Sigmoid colon (tissue), 7 donors: ENCODE results near the gene PRPF40B. TPM values are rescaled to one million over a fixed set of nuclear protein-coding genes. Genes with fewer than 3 reads are reported as not detected.

ENCODE experiments used
- DNase-seq: peaks from one replicate; pipeline ENCODE4 v3.0.0-alpha.2; 2019
- H3K27ac ChIP-seq, 4 donors: fragments of 200-600 bp; sonication (generic); one replicate each; pipeline ENCODE4 v1.5.1; 2016 to 2019; ENCODE audit warnings: mild to moderate bottlenecking in 1 of 4
- H3K27me3 ChIP-seq, 3 donors: fragments of 200-600 bp; sonication (generic); one replicate each; pipeline ENCODE4 v1.5.1; 2019; ENCODE audit warnings: mild to moderate bottlenecking in 1 of 3
- H3K36me3 ChIP-seq, 4 donors: fragments of 200-600 bp; sonication (generic); one replicate each; pipeline ENCODE4 v1.5.1; 2016 to 2019
- H3K4me1 ChIP-seq, 4 donors: fragments of 200-600 bp; sonication (generic); one replicate each; pipeline ENCODE4 v1.5.1; 2017 to 2019
- H3K4me3 ChIP-seq, 4 donors: fragments of 200-600 bp; sonication (generic); one replicate each; pipeline ENCODE4 v1.5.1; 2017 to 2019; ENCODE audit warnings: mild to moderate bottlenecking in 2 of 4, moderate library complexity in 1 of 4
- H3K9me3 ChIP-seq, 4 donors: fragments of 200-600 bp in 3 of 4; sonication (generic) in 3 of 4; one replicate each; pipeline versions ENCODE4 v1.5.1 to v1.6.1; 2013 to 2019
- EP300 ChIP-seq, 4 donors: sonication (generic); formaldehyde crosslinking; IDR thresholded peaks; one replicate each; pipeline ENCODE4 v1.6.1; 2017; ENCODE audit warnings: antibody characterized with exemption in 4 of 4
- POLR2A ChIP-seq, 2 donors: fragments of 450-650 bp; IDR thresholded peaks; one replicate each; pipeline ENCODE4 v1.6.1; 2016; ENCODE audit warnings: antibody characterized with exemption in 2 of 2, mild to moderate bottlenecking in 2 of 2, moderate library complexity in 2 of 2
- POLR2AphosphoS5 ChIP-seq, 4 donors: sonication (generic); formaldehyde crosslinking; IDR thresholded peaks; one replicate each; pipeline ENCODE4 v1.6.1; 2017; ENCODE audit warnings: antibody characterized with exemption in 4 of 4
- WGBS, 2 donors: extraction: QIAGEN DNeasy Blood & Tissue Kit; methylation state at CpG; one replicate each; pipeline ENCODE4 v1.1.7; 2013; 5-methylcytosine and 5-hydroxymethylcytosine counted together
- intact Hi-C: fragments of 100-400 bp; cut with DNase I; formaldehyde crosslinking; loops from one replicate; pipeline ENCODE4 v1.15.1; 2023
- polyA plus RNA-seq, 3 donors: library from polyadenylated mRNA; stranded (reverse); fragments of 200-250 nt; gene quantifications; one replicate each; pipeline ENCODE4 v1.2.3, GENCODE V29; 2013
- total RNA-seq, 4 donors: library from RNA; depleted of rRNA; stranded (reverse); fragments of >200 nt; gene quantifications; one replicate each; pipeline ENCODE4 v1.1.0, GENCODE V29; 2016
- TF ChIP-seq, protein P1 (sequence below), 4 experiments: fragments of 450-650 bp in 3 of 4; fragments of 200-600 bp in 1 of 4; IDR thresholded peaks; one replicate each; pipeline ENCODE4 v1.5.1; 2016 to 2019; ENCODE audit warnings: antibody characterized with exemption in 4 of 4, mild to moderate bottlenecking in 3 of 4, moderate library complexity in 2 of 4
- donor health status: healthy with polysubstance abuse.
- donor health status: Bipolar disorder and iron deficiency.
- donor health status: healthy.

PRPF40B gene
- total RNA-seq, result 10 to 100 TPM; 13.3 to 27.5 (median 21.0) TPM
- 10 to 100 TPM in 1 of 3 donors, 1 to 10 TPM in 2; 1.4 to 11.3 (median 3.6) TPM for polyA plus RNA-seq

DNA sequence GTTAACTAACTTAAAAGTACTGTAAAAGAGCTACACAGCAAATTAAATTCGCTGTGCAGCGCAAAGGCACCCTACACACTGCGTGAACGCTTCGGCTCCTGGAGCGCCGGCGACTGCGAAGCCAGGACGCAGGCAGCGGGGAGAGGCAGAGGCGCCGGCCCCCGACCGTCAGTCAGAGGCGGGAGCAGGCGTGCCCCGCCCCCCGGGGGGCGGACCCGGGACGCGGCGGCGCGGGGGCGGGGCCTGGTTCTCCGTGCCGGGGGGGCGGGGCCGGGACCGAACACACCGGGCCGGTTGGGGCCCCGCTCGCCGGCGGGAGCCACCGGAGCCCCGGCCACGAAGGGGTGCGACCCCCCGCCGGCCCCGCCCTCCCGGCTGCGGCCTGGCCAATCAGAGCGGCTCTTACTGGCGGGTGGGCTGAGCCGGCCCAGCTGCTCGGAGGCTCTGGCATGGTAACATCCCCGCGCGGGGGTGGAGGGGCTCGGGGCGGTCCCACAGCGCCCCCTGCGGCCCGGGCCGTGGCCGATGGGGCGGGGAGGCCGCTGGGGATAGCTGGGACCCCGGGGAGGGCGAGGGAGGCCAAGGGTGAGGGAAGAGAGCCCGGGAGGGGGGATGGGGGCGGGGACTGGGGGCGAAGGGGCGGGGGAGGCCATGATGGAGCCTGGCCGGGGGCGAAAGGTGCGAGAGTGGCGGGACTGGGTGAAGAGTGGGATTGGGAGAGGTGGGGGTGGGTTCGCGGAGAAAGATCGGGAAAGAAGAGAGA, at the start of gene PRPF40B:
TSS of gene PRPF40B (plus strand) at position 420 of the 763 bp plus-strand sequence. CDS start at position 450, 30 bp downstream.
- no peaks in the 10 kb centered on the region for H3K9me3 ChIP-seq
- DNase-seq, result peak; percentile 95
- H3K36me3 ChIP-seq, result no peaks in the 10 kb centered on the region
- intact Hi-C loops, result loop anchor here (5.0 kb wide), 2 partner anchors 41 to 56 kb away; partner anchors contain the start of gene MCRS1
- peaks cover 0 to 42% (median 38%) of the 10 kb centered on the region in 4 donors for H3K4me1 ChIP-seq
- peak within 1 kb of the TSS; percentile 89 to 91 (median 90) for H3K27ac ChIP-seq
- TF ChIP-seq EP300 (IDR thresholded peaks at IDR 0.05) (no peak), POLR2AphosphoS5 (IDR thresholded peaks at IDR 0.05) (peak; percentile 94 to 97 (median 96)), POLR2A (IDR thresholded peaks at IDR 0.05) (peak; percentile 70 to 79)
- TF ChIP-seq, protein P1, sequence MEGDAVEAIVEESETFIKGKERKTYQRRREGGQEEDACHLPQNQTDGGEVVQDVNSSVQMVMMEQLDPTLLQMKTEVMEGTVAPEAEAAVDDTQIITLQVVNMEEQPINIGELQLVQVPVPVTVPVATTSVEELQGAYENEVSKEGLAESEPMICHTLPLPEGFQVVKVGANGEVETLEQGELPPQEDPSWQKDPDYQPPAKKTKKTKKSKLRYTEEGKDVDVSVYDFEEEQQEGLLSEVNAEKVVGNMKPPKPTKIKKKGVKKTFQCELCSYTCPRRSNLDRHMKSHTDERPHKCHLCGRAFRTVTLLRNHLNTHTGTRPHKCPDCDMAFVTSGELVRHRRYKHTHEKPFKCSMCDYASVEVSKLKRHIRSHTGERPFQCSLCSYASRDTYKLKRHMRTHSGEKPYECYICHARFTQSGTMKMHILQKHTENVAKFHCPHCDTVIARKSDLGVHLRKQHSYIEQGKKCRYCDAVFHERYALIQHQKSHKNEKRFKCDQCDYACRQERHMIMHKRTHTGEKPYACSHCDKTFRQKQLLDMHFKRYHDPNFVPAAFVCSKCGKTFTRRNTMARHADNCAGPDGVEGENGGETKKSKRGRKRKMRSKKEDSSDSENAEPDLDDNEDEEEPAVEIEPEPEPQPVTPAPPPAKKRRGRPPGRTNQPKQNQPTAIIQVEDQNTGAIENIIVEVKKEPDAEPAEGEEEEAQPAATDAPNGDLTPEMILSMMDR (IDR thresholded peaks at IDR 0.05), result peak in 1 of 4 experiments; percentile 60
- H3K4me3 ChIP-seq, result peak within 1 kb of the TSS; percentile 53 to 61 (median 59)
- H3K27me3 ChIP-seq, result no peaks in the 10 kb centered on the region
- WGBS, 2 donors, result 1 to 2% methylated on average over 76 of the region's 76 CpGs

- TF ChIP-seq POLR2A (IDR thresholded peaks at IDR 0.05) (no peak), POLR2AphosphoS5 (IDR thresholded peaks at IDR 0.05) (no peak)
- Histone ChIP-seq H3K36me3 (peaks cover 0 to 23% (median 0%) of the 10 kb centered on the region in 4 donors), H3K9me3 (no peaks in the 10 kb centered on the region), H3K4me3 (no peak overlapping the region), H3K4me1 (peaks cover 0 to 24% (median 16%) of the 10 kb centered on the region in 4 donors), H3K27ac (no peak overlapping the region), H3K27me3 (no peaks in the 10 kb centered on the region)
- intact Hi-C loops, result no loop called here
- WGBS, 2 donors, result 83 to 90% methylated on average over 9 of the region's 9 CpGs
- DNase-seq, result no peak
These were observed 45.6 kb upstream of the PRPF40B start for GRCh38 chr12:49577589-49578315.

DNA sequence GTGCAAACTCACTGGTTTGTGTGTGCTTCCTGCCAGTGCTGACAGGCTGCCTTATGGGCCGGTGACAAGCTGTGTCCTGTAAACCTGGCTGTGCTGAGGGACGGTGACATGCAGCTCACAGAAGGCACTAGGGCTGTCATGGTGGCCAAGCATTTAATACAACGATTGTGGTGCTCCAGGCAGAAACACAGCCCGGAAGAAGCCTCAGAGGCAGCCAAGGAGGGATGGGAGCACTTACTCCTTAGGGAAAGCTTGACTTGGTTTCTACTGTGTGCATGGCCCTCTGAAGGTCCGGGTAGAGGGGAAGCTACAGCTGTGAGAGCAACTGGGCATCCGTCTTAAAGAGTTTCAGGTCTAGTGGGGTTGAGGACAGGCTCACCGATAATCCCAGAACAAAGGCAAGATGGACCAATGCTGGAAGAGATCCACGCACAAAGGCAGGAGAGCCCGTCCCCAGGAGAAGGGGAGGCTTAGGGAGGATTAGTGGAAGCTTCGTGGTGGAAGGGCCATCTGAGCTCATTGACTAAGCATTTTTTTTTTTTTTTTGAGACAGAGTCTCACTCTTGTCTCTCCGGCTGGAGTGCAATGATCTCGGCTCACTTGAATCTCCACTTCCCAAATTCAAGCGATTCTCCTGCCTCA, 44.8 kb upstream of the PRPF40B start:
- WGBS, 2 donors, result 90% methylated on average over 13 of the region's 13 CpGs
- intact Hi-C loops, result no loop called here
- DNase-seq, result no peak
- Histone ChIP-seq H3K36me3 (peaks cover 0 to 20% (median 0%) of the 10 kb centered on the region in 4 donors), H3K27me3 (no peaks in the 10 kb centered on the region), H3K9me3 (no peaks in the 10 kb centered on the region), H3K4me1 (peaks cover 0 to 32% (median 25%) of the 10 kb centered on the region in 4 donors), H3K27ac (no peak overlapping the region), H3K4me3 (no peak overlapping the region)
- TF ChIP-seq EP300 (IDR thresholded peaks at IDR 0.05) (no peak), POLR2AphosphoS5 (IDR thresholded peaks at IDR 0.05) (no peak), POLR2A (IDR thresholded peaks at IDR 0.05) (no peak)
- TF ChIP-seq, protein P1 (IDR thresholded peaks at IDR 0.05), result no peak

DNA sequence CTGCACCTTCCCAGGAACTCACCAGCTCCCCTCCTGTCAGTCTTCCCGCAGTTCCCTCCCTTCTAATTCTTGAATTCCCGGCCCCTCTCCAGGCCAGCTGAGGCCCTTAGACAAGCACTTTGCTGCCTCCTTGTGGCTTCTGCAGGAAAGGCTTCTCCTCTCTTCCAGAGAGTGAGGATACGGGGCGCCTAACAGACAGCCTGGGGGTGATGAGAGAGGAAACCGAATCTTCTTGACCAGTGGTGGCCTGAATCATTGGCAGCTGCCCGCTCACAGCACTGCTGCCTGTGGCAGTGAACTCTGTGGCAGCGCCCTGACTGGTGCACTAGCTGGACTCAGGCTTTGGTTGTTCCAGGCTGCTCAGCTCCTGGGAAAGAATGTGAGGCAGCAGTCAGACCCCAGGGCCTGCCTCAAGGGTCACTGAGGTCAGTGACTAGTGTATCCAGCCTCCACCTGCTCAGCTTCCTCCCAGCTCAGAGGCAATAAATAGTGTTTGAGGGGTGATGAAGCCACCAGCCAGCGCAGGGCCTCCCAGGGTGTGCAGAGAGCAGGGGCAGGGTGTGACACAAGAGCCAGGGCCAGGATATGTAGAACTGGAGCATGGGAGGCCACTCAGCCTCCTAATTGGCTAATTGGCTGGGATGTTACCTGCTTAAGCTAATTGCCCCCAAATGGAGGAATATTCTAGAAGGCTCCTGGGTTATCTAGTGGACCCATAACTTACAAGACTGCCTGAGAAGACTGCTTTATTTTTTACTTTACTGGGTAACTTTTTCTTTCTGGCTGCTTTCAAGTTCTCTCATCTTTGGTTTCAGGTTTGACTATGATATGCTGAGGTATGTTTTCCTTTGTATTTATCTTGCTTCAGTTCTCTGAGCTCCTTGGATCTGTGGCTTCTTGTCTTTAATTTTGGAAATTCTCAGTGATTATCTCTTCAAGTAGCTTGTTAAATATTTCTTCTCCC, 42.5 kb upstream of the PRPF40B start:
- Histone ChIP-seq H3K36me3 (peaks cover 0 to 7% (median 0%) of the 10 kb centered on the region in 4 donors), H3K27ac (peak overlapping the region; percentile 31 to 63 (median 48)), H3K4me1 (peaks cover 0 to 39% (median 25%) of the 10 kb centered on the region in 4 donors), H3K4me3 (no peak overlapping the region), H3K9me3 (no peaks in the 10 kb centered on the region), H3K27me3 (no peaks in the 10 kb centered on the region)
- intact Hi-C loops, result loop anchor here (5.0 kb wide), 2 partner anchors 41 to 214 kb away; partner anchors contain the start of genes PRPF40B and SPATS2
- no peak for TF ChIP-seq POLR2A (IDR thresholded peaks at IDR 0.05)
- TF ChIP-seq, protein P1 (IDR thresholded peaks at IDR 0.05), result peak; percentile 53 to 80 (median 78)
- WGBS, 2 donors, result 35 to 43% methylated on average over 8 of the region's 8 CpGs
- DNase-seq, result peak; percentile 81
